ENCODE measurements around the gene AZGP1. TPM values are rescaled to one million over a fixed set of nuclear protein-coding genes. Genes with fewer than 3 reads are reported as not detected.
"Not testable (repeated sequence)": the region's sequence is repeated elsewhere in the genome, so short reads cannot be mapped to it uniquely, and the experiment has no call there.

AZGP1 gene
- total and polyA plus RNA-seq, 4 experiments from 2014 or later: not detected

- no peaks in the 10 kb centered on the region for H3K4me1 Mint-ChIP-seq
- CTCF ChIA-PET (ENCODE audit: partially characterized antibody): interaction anchor here (0.6 kb wide), 1 partner anchor 17 kb away, joined by 3 read pairs; no protein-coding TSS in a partner anchor
These were observed 22.2 kb downstream of the AZGP1 start for GRCh38 chr7:99953649-99954048.

GRCh38 chr7:99952649-99953048, 23.2 kb downstream of the AZGP1 start:
- H3K4me3 ChIP-seq (ENCODE audit: low read length in 2 of 2); H3K4me1 Mint-ChIP-seq; H3K36me3 Mint-ChIP-seq; DNase-seq; H3K36me3 ChIP-seq (ENCODE audit: insufficient read depth, low read length); H3K4me3 Mint-ChIP-seq; intact Hi-C loops (cut with micrococcal nuclease); H3K27ac ChIP-seq (ENCODE audit: low read depth, low read length); H3K27ac Mint-ChIP-seq; H3K27me3 ChIP-seq (ENCODE audit: insufficient read depth, low read length); H3K9me3 ChIP-seq (ENCODE audit: control insufficient read depth in 1 of 2, low read length in 2 of 2); H3K4me1 ChIP-seq (ENCODE audit: insufficient read depth, low read length): not testable (repeated sequence)
- Mint-ChIP-seq H3K27me3 (peaks cover 12 to 14% of the 10 kb centered on the region in 2 donors), H3K9me3 (peaks cover 0 to 13% (median 4%) of the 10 kb centered on the region in 8 donors)
- CTCF ChIA-PET (ENCODE audit: partially characterized antibody): interaction anchor here (4.0 kb wide), 1 partner anchor 38 kb away, joined by 26 read pairs; no protein-coding TSS in a partner anchor
- POLR2A ChIA-PET (ENCODE audit: partially characterized antibody): interaction anchor here (0.6 kb wide), 1 partner anchor 24 kb away, joined by 3 read pairs; no protein-coding TSS in a partner anchor

More at GRCh38 chr7:99953649-99954048, 22.2 kb downstream of the AZGP1 start:
- Histone ChIP-seq H3K4me3 (ENCODE audit: low read length in 2 of 2) (no peak overlapping the region), H3K4me1 (ENCODE audit: insufficient read depth, low read length) (no peaks in the 10 kb centered on the region), H3K27me3 (ENCODE audit: insufficient read depth, low read length) (no peaks in the 10 kb centered on the region), H3K36me3 (ENCODE audit: insufficient read depth, low read length) (no peaks in the 10 kb centered on the region), H3K27ac (ENCODE audit: low read depth, low read length) (no peak overlapping the region), H3K9me3 (ENCODE audit: control insufficient read depth in 1 of 2, low read length in 2 of 2) (no peaks in the 10 kb centered on the region)
- POLR2A ChIA-PET (ENCODE audit: partially characterized antibody): no interaction called here
- DNase-seq: no peak
- no peak overlapping the region for H3K27ac Mint-ChIP-seq
- intact Hi-C loops (cut with micrococcal nuclease): no loop called here
- peaks cover 0 to 13% (median 4%) of the 10 kb centered on the region in 8 donors for H3K9me3 Mint-ChIP-seq
- H3K36me3 Mint-ChIP-seq: no peaks in the 10 kb centered on the region
- H3K4me3 Mint-ChIP-seq: no peak overlapping the region
- H3K27me3 Mint-ChIP-seq: peaks cover 7 to 17% of the 10 kb centered on the region in 2 donors

- H3K4me3 ChIP-seq (ENCODE audit: low read length in 2 of 2); H3K36me3 ChIP-seq (ENCODE audit: insufficient read depth, low read length); H3K27ac Mint-ChIP-seq; H3K9me3 ChIP-seq (ENCODE audit: control insufficient read depth in 1 of 2, low read length in 2 of 2); H3K27me3 ChIP-seq (ENCODE audit: insufficient read depth, low read length); H3K36me3 Mint-ChIP-seq; H3K4me1 ChIP-seq (ENCODE audit: insufficient read depth, low read length); DNase-seq; H3K27ac ChIP-seq (ENCODE audit: low read depth, low read length); H3K4me3 Mint-ChIP-seq; intact Hi-C loops (cut with micrococcal nuclease); H3K4me1 Mint-ChIP-seq; POLR2A ChIA-PET (ENCODE audit: partially characterized antibody): not testable (repeated sequence)
- H3K27me3 Mint-ChIP-seq: peaks cover 12 to 15% of the 10 kb centered on the region in 2 donors
- H3K9me3 Mint-ChIP-seq: peaks cover 0 to 13% (median 4%) of the 10 kb centered on the region in 8 donors
- CTCF ChIA-PET (ENCODE audit: partially characterized antibody): interaction anchor here (1.2 to 4.0 kb wide), 6 partner anchors 21 to 40 kb away, joined by 3 to 26 read pairs (median 6); partner anchors contain the start of genes GJC3 and TRIM4
These were observed 25.0 kb downstream of the AZGP1 start for GRCh38 chr7:99950819-99951218.

GRCh38 chr7:99949645-99950228, 26.1 kb downstream of the AZGP1 start:
- Mint-ChIP-seq H3K27me3 (peaks cover 10 to 15% of the 10 kb centered on the region in 2 donors), H3K9me3 (peaks cover 0 to 13% (median 4%) of the 10 kb centered on the region in 8 donors), H3K4me1 (no peaks in the 10 kb centered on the region), H3K36me3 (no peaks in the 10 kb centered on the region), H3K27ac (no peak overlapping the region), H3K4me3 (no peak overlapping the region)
- Histone ChIP-seq H3K27ac (ENCODE audit: low read depth, low read length) (no peak overlapping the region), H3K4me3 (ENCODE audit: low read length in 2 of 2) (no peak overlapping the region), H3K27me3 (ENCODE audit: insufficient read depth, low read length) (no peaks in the 10 kb centered on the region), H3K9me3 (ENCODE audit: control insufficient read depth in 1 of 2, low read length in 2 of 2) (no peaks in the 10 kb centered on the region), H3K4me1 (ENCODE audit: insufficient read depth, low read length) (no peaks in the 10 kb centered on the region), H3K36me3 (ENCODE audit: insufficient read depth, low read length) (no peaks in the 10 kb centered on the region)
- intact Hi-C loops (cut with micrococcal nuclease): loop anchor here (1.0 kb wide), 1 partner anchor 36 kb away; no protein-coding TSS in a partner anchor
- POLR2A ChIA-PET (ENCODE audit: partially characterized antibody): interaction anchor here (1.2 kb wide), 1 partner anchor 20 kb away, joined by 4 read pairs; the partner anchor contains the start of gene GJC3
- CTCF ChIA-PET (ENCODE audit: partially characterized antibody): interaction anchor here (0.6 to 4.0 kb wide), 9 partner anchors 16 to 439 kb away, joined by 3 to 26 read pairs (median 6); partner anchors contain the start of genes GJC3 and TRIM4
- peak in 3 of 5 donors; percentile 8 to 16 (median 14) for DNase-seq

GRCh38 chr7:99947608-99948007, 28.2 kb downstream of the AZGP1 start:
- POLR2A ChIA-PET (ENCODE audit: partially characterized antibody): no interaction called here

GRCh38 chr7:99944497-99945070, 31.2 kb downstream of the AZGP1 start:
- intact Hi-C loops (cut with micrococcal nuclease): no loop called here
- H3K4me1 ChIP-seq (ENCODE audit: insufficient read depth, low read length): peaks cover 5% of the 10 kb centered on the region
- DNase-seq: no peak
- peaks cover 5% of the 10 kb centered on the region for H3K27me3 ChIP-seq (ENCODE audit: insufficient read depth, low read length)
- peaks cover 22 to 23% of the 10 kb centered on the region in 2 donors for H3K27me3 Mint-ChIP-seq
- peaks cover 0 to 5% (median 3%) of the 10 kb centered on the region in 4 donors for H3K4me1 Mint-ChIP-seq
- POLR2A ChIA-PET (ENCODE audit: partially characterized antibody): no interaction called here
- no peak overlapping the region for H3K27ac Mint-ChIP-seq
- no peak overlapping the region for H3K4me3 ChIP-seq (ENCODE audit: low read length in 2 of 2)
- H3K27ac ChIP-seq (ENCODE audit: low read depth, low read length): no peak overlapping the region
- H3K36me3 Mint-ChIP-seq: no peaks in the 10 kb centered on the region
- no peaks in the 10 kb centered on the region for H3K36me3 ChIP-seq (ENCODE audit: insufficient read depth, low read length)
- H3K9me3 Mint-ChIP-seq: peaks cover 0 to 2% (median 0%) of the 10 kb centered on the region in 8 donors
- CTCF ChIA-PET (ENCODE audit: partially characterized antibody): interaction anchor here (1.6 kb wide), 1 partner anchor 30 kb away, joined by 5 read pairs; no protein-coding TSS in a partner anchor
- H3K9me3 ChIP-seq (ENCODE audit: control insufficient read depth in 1 of 2, low read length in 2 of 2): no peaks in the 10 kb centered on the region
- H3K4me3 Mint-ChIP-seq: no peak overlapping the region

More at GRCh38 chr7:99947608-99948007, 28.2 kb downstream of the AZGP1 start:
- Histone ChIP-seq H3K27me3 (ENCODE audit: insufficient read depth, low read length) (no peaks in the 10 kb centered on the region), H3K4me1 (ENCODE audit: insufficient read depth, low read length) (peaks cover 5% of the 10 kb centered on the region), H3K9me3 (ENCODE audit: control insufficient read depth in 1 of 2, low read length in 2 of 2) (no peaks in the 10 kb centered on the region), H3K27ac (ENCODE audit: low read depth, low read length) (no peak overlapping the region), H3K4me3 (ENCODE audit: low read length in 2 of 2) (no peak overlapping the region), H3K36me3 (ENCODE audit: insufficient read depth, low read length) (no peaks in the 10 kb centered on the region)
- CTCF ChIA-PET (ENCODE audit: partially characterized antibody): interaction anchor here (0.5 to 2.1 kb wide), 5 partner anchors 30 to 44 kb away, joined by 3 to 8 read pairs (median 3); no protein-coding TSS in a partner anchor
- no peak overlapping the region for H3K27ac Mint-ChIP-seq
- DNase-seq: no peak
- intact Hi-C loops (cut with micrococcal nuclease): no loop called here
- H3K4me3 Mint-ChIP-seq: no peak overlapping the region
- no peaks in the 10 kb centered on the region for H3K36me3 Mint-ChIP-seq
- peaks cover 0 to 5% (median 3%) of the 10 kb centered on the region in 4 donors for H3K4me1 Mint-ChIP-seq
- H3K9me3 Mint-ChIP-seq: peaks cover 0 to 13% (median 4%) of the 10 kb centered on the region in 8 donors
- H3K27me3 Mint-ChIP-seq: peaks cover 15 to 20% of the 10 kb centered on the region in 2 donors

Data from CD4-positive, alpha-beta memory T cell (primary cell).